ENCODE measurements around the gene RNASEH1. TPM values are rescaled to one million over a fixed set of nuclear protein-coding genes. Genes with fewer than 3 reads are reported as not detected.
A peak's percentile ranks its signal among the peaks of the same experiment; 100 is the strongest.

Gene RNASEH1
- total and polyA plus RNA-seq, 5 donors from 2014 or later, result 29.7 to 33.2 (median 30.8) TPM

DNA sequence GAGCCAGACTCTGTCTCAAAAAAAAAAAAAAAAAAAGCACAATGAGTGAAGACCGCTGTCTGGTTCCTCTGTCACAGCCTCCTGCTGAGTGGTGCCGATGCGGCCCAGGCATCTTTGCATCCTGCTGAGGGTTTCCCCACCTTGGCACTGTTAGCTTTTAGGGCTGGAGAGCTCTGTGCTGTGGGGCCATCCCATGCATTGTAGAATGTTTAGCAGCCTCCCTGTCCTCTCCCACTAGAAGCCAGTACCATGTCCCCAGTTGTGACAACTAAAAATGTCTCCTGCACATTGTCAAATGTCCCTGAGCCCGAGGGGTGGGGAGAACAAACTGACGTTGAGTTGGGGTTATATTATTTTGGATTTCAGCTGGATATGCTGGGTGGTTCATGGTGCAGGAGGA, 28.9 kb upstream of the RNASEH1 start:
- H3K4me1 Mint-ChIP-seq, result peaks cover 0 to 8% (median 3%) of the 10 kb centered on the region in 4 donors
- H3K4me3 Mint-ChIP-seq, result no peak overlapping the region
- H3K36me3 Mint-ChIP-seq, result peaks cover 24% of the 10 kb centered on the region
- peak overlapping the region in 1 of 3 donors; percentile 52 for H3K27ac Mint-ChIP-seq
- H3K9me3 Mint-ChIP-seq, result no peaks in the 10 kb centered on the region
- H3K27ac ChIP-seq (ENCODE audit: insufficient read depth, low read length, poor library complexity, severe bottlenecking), result no peak overlapping the region
- no peak overlapping the region for H3K4me3 ChIP-seq (ENCODE audit: low read depth, low read length)
- H3K36me3 ChIP-seq (ENCODE audit: control insufficient read depth, insufficient read depth, low read length), result peaks cover 18% of the 10 kb centered on the region
- H3K27me3 Mint-ChIP-seq, result no peaks in the 10 kb centered on the region
- no peak for DNase-seq
- no peaks in the 10 kb centered on the region for H3K4me1 ChIP-seq (ENCODE audit: control insufficient read depth, insufficient read depth, low read length, poor library complexity, severe bottlenecking)
- ATAC-seq (ENCODE audit: low read depth in 2 of 2), result no peak
- no peaks in the 10 kb centered on the region for H3K27me3 ChIP-seq (ENCODE audit: control insufficient read depth, insufficient read depth, low read length)
- H3K9me3 ChIP-seq (ENCODE audit: control insufficient read depth in 2 of 2, low read length in 2 of 2), result no peaks in the 10 kb centered on the region

DNA sequence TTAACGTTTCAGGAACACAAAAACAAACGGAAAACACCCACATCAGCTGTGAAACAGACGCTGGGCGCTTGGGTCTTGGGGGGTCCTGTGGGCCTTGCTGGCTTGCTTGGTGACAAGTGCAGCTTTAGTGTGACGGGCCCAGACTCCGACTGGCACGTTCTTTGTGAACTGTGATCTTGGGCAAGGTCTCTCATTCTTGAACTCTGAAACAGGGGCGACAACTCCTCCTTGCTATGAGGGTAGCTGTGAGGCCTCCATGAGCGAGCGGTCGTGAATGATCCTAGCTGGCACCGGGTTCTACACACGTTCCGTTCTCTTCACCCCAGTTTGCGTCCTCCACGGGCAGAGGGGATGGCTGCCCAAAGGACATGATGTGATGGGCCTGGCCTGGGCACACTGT, 28.1 kb upstream of the RNASEH1 start:
- peaks cover 26% of the 10 kb centered on the region for H3K36me3 ChIP-seq (ENCODE audit: control insufficient read depth, insufficient read depth, low read length)
- no peak overlapping the region for H3K27ac ChIP-seq (ENCODE audit: insufficient read depth, low read length, poor library complexity, severe bottlenecking)
- H3K9me3 ChIP-seq (ENCODE audit: control insufficient read depth in 2 of 2, low read length in 2 of 2), result no peaks in the 10 kb centered on the region
- ATAC-seq (ENCODE audit: low read depth in 2 of 2) (no peak), DNase-seq (no peak)
- Mint-ChIP-seq H3K27me3 (no peaks in the 10 kb centered on the region), H3K36me3 (peaks cover 32% of the 10 kb centered on the region), H3K9me3 (no peaks in the 10 kb centered on the region), H3K4me3 (no peak overlapping the region), H3K4me1 (peaks cover 0 to 8% (median 3%) of the 10 kb centered on the region in 4 donors), H3K27ac (peak overlapping the region in 1 of 3 donors; percentile 38)
- no peaks in the 10 kb centered on the region for H3K4me1 ChIP-seq (ENCODE audit: control insufficient read depth, insufficient read depth, low read length, poor library complexity, severe bottlenecking)
- no peak overlapping the region for H3K4me3 ChIP-seq (ENCODE audit: low read depth, low read length)
- H3K27me3 ChIP-seq (ENCODE audit: control insufficient read depth, insufficient read depth, low read length), result no peaks in the 10 kb centered on the region

DNA sequence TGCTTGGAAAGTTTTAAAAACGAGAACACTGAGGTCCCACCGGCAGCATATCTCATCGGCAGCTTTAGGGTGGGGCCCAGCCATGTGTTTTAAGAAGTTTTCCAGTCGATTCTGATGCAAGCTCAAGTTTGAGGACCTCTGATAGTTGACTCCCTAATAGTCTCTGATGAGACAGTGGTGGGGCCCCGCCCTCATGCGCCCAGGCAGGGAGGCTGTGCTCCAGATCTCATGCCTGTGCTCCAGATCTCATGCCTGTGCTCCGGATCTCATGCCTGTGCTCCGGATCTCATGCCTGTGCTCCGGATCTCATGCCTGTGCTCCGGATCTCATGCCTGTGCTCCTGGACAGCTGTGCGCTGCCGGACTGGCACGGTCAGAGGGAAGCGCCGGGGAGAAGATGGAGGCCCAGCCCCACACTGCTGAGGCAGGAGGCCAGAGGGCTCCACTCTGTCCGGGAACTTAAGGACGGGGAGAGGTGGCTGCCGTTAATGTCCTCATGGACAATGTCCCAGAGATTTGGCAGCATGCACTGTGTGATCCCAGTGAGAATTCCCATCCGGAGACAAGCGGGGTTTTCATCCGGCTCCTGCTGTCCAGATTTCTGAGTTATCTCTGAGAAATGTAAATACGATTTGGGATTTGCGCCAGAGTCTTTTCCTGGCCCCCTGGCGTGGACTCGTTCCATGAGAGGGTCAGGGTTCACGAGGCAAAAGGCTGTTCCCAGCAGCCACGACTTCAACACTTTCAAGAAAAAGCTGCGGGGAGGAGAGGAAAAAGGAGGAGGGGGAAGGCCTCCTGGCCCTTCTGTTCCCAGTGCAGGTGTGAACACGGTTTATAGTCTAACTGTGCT, 27.4 kb upstream of the RNASEH1 start:
- peaks cover 33% of the 10 kb centered on the region for H3K36me3 ChIP-seq (ENCODE audit: control insufficient read depth, insufficient read depth, low read length)
- Mint-ChIP-seq H3K27me3 (no peaks in the 10 kb centered on the region), H3K4me1 (peaks cover 0 to 11% (median 4%) of the 10 kb centered on the region in 4 donors), H3K9me3 (no peaks in the 10 kb centered on the region), H3K36me3 (peaks cover 38% of the 10 kb centered on the region), H3K27ac (no peak overlapping the region), H3K4me3 (no peak overlapping the region)
- DNase-seq (no peak), ATAC-seq (ENCODE audit: low read depth in 2 of 2) (no peak)
- H3K4me3 ChIP-seq (ENCODE audit: low read depth, low read length), result no peak overlapping the region
- H3K4me1 ChIP-seq (ENCODE audit: control insufficient read depth, insufficient read depth, low read length, poor library complexity, severe bottlenecking), result no peaks in the 10 kb centered on the region
- H3K27me3 ChIP-seq (ENCODE audit: control insufficient read depth, insufficient read depth, low read length), result no peaks in the 10 kb centered on the region
- no peaks in the 10 kb centered on the region for H3K9me3 ChIP-seq (ENCODE audit: control insufficient read depth in 2 of 2, low read length in 2 of 2)
- H3K27ac ChIP-seq (ENCODE audit: insufficient read depth, low read length, poor library complexity, severe bottlenecking), result no peak overlapping the region

DNA sequence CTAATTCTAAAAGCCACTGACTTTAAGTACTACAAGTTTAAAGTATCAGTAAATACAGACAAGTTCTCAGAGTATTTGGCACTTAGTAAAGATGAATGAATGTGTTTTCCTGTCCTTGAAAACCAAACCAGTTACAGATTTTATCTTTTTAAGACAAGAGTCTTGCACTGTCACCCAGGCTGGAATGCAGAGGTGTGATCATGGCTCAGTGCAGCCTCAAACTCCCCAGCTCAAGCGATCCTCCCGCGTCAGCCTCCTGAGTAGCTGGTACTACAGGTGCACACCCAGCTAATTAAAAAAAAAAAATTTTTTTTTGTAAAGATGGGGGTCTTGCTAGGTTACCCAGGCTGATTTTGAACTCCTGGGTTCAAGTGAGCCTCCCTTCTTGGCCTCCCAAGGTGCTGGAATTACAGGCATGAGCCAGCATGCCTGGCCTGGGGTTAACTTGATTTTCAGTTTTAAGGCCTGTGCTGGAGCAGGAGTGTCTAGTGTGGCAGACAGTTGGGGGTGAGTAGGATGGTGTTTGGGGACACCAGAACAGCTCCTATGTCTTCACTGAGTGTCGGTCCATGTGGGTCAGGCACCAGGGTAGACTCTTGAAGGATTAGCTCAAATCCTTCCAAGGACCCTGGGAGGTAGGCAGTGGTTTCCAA, 26.6 kb upstream of the RNASEH1 start:
- Mint-ChIP-seq H3K4me1 (peaks cover 0 to 11% (median 7%) of the 10 kb centered on the region in 4 donors), H3K27me3 (no peaks in the 10 kb centered on the region), H3K36me3 (peaks cover 42% of the 10 kb centered on the region), H3K4me3 (no peak overlapping the region), H3K27ac (no peak overlapping the region), H3K9me3 (no peaks in the 10 kb centered on the region)
- H3K4me1 ChIP-seq (ENCODE audit: control insufficient read depth, insufficient read depth, low read length, poor library complexity, severe bottlenecking), result no peaks in the 10 kb centered on the region
- no peak for DNase-seq
- ATAC-seq (ENCODE audit: low read depth in 2 of 2), result no peak
- H3K27ac ChIP-seq (ENCODE audit: insufficient read depth, low read length, poor library complexity, severe bottlenecking), result no peak overlapping the region
- no peaks in the 10 kb centered on the region for H3K9me3 ChIP-seq (ENCODE audit: control insufficient read depth in 2 of 2, low read length in 2 of 2)
- H3K36me3 ChIP-seq (ENCODE audit: control insufficient read depth, insufficient read depth, low read length), result peaks cover 41% of the 10 kb centered on the region
- no peaks in the 10 kb centered on the region for H3K27me3 ChIP-seq (ENCODE audit: control insufficient read depth, insufficient read depth, low read length)
- H3K4me3 ChIP-seq (ENCODE audit: low read depth, low read length), result no peak overlapping the region

DNA sequence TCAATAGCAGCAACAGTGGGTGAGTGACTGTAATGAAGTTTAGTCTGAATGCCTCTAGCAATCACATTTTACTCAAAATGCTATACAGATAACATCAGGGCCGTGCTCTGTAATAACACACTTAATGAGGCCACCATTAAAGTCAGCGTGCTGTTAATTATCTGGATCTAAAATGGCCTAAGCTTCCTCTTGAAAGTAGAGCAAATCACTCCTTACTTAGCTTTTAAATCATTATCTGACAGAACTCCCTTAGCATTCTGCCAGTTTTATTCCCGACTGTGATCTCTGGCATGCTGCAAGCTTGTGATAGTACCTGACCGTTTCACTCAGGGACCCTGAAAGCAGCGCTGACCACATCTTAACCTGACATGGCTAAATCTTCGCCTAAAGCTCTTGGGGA, 25.9 kb upstream of the RNASEH1 start:
- peaks cover 47% of the 10 kb centered on the region for H3K36me3 ChIP-seq (ENCODE audit: control insufficient read depth, insufficient read depth, low read length)
- peaks cover 40% of the 10 kb centered on the region for H3K36me3 Mint-ChIP-seq

DNA sequence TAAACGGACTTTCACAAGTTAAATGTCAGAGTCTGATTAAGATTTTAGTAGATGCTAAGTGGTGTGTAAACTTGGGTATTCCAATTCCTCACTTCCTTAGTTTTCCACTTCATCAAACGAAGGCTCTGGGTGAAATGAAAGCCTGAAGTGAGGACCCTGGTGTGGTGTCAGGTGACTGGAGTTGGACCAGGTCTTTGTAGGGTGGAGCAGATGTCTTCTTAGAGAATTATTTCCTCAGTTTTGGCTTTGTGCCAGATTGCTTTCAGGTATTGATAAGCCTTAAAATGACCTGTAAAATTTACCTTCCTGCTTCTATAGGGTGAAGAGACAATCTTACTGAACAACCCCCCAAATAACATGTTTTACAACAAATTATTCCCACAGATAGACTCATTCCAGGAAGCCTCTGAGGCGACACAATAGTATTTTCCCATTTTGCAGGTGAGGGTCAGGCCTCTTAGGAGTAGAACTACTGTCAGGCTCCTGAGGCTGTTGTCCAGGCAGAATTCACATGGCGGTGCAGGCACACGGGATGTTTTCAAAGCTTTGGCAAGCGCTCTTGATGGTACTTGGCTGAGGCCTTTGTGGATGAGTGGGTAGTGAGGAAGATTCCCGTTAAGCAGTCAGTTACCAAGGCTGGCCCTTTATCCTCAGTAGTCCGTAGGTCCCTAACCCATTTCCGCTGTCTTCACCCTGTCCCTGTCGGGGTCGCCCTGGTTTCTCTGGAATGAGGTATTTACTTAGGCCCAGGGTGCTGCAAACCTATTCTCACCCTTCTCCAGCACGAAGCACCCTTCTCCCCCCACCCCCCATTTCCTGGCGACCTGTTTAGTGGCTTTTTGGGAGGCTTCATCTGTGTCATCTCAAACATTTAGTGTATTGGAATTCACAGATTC, 23.5 kb upstream of the RNASEH1 start:
- DNase-seq, result no peak
- ATAC-seq (ENCODE audit: low read depth in 2 of 2), result no peak
- no peak overlapping the region for H3K4me3 Mint-ChIP-seq

More for the DNA sequence above, 25.9 kb upstream of the RNASEH1 start:
- H3K4me1 ChIP-seq (ENCODE audit: control insufficient read depth, insufficient read depth, low read length, poor library complexity, severe bottlenecking), result no peaks in the 10 kb centered on the region
- H3K4me1 Mint-ChIP-seq, result peaks cover 0 to 13% (median 12%) of the 10 kb centered on the region in 4 donors
- H3K27me3 ChIP-seq (ENCODE audit: control insufficient read depth, insufficient read depth, low read length), result no peaks in the 10 kb centered on the region
- no peak overlapping the region for H3K4me3 ChIP-seq (ENCODE audit: low read depth, low read length)
- no peak overlapping the region for H3K27ac ChIP-seq (ENCODE audit: insufficient read depth, low read length, poor library complexity, severe bottlenecking)
- DNase-seq (no peak), ATAC-seq (ENCODE audit: low read depth in 2 of 2) (no peak)
- H3K4me3 Mint-ChIP-seq, result no peak overlapping the region
- H3K27me3 Mint-ChIP-seq, result no peaks in the 10 kb centered on the region
- H3K9me3 ChIP-seq (ENCODE audit: control insufficient read depth in 2 of 2, low read length in 2 of 2), result no peaks in the 10 kb centered on the region
- H3K27ac Mint-ChIP-seq, result no peak overlapping the region
- no peaks in the 10 kb centered on the region for H3K9me3 Mint-ChIP-seq

DNA sequence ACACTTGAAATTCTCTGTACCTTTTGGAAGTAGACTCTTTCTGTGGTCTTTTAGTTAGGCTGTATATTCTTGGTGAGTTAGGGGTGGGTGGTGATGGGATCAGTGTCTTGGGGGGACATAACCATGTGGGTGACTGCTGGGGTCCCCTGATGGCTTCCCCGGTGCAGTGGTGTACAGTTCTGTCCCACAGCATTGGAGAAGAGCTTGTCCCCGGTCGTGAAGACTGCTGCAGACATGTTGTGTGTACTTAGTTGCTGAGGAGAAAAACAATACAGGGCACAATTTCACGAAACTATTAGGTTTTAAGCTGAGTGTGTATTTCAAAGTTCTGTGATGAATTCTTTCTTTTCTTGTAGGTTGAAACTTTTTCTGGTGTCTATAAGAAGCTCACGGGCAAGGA, 22.3 kb upstream of the RNASEH1 start:
- no peak overlapping the region for H3K4me3 ChIP-seq (ENCODE audit: low read depth, low read length)
- peaks cover 73% of the 10 kb centered on the region for H3K36me3 ChIP-seq (ENCODE audit: control insufficient read depth, insufficient read depth, low read length)
- H3K9me3 ChIP-seq (ENCODE audit: control insufficient read depth in 2 of 2, low read length in 2 of 2), result no peaks in the 10 kb centered on the region
- Mint-ChIP-seq H3K27me3 (no peaks in the 10 kb centered on the region), H3K4me3 (no peak overlapping the region), H3K36me3 (peaks cover 54% of the 10 kb centered on the region), H3K9me3 (no peaks in the 10 kb centered on the region), H3K4me1 (peaks cover 24 to 45% (median 32%) of the 10 kb centered on the region in 4 donors), H3K27ac (no peak overlapping the region)
- H3K4me1 ChIP-seq (ENCODE audit: control insufficient read depth, insufficient read depth, low read length, poor library complexity, severe bottlenecking), result peaks cover 25% of the 10 kb centered on the region
- ATAC-seq (ENCODE audit: low read depth in 2 of 2) (no peak), DNase-seq (no peak)
- H3K27ac ChIP-seq (ENCODE audit: insufficient read depth, low read length, poor library complexity, severe bottlenecking), result no peak overlapping the region
- H3K27me3 ChIP-seq (ENCODE audit: control insufficient read depth, insufficient read depth, low read length), result no peaks in the 10 kb centered on the region

More for the DNA sequence above, 23.5 kb upstream of the RNASEH1 start:
- Histone ChIP-seq H3K9me3 (ENCODE audit: control insufficient read depth in 2 of 2, low read length in 2 of 2) (no peaks in the 10 kb centered on the region), H3K27ac (ENCODE audit: insufficient read depth, low read length, poor library complexity, severe bottlenecking) (no peak overlapping the region), H3K4me3 (ENCODE audit: low read depth, low read length) (no peak overlapping the region), H3K36me3 (ENCODE audit: control insufficient read depth, insufficient read depth, low read length) (peaks cover 71% of the 10 kb centered on the region), H3K27me3 (ENCODE audit: control insufficient read depth, insufficient read depth, low read length) (no peaks in the 10 kb centered on the region), H3K4me1 (ENCODE audit: control insufficient read depth, insufficient read depth, low read length, poor library complexity, severe bottlenecking) (peaks cover 15% of the 10 kb centered on the region)
- Mint-ChIP-seq H3K36me3 (peaks cover 50% of the 10 kb centered on the region), H3K9me3 (no peaks in the 10 kb centered on the region), H3K4me1 (peaks cover 16 to 35% (median 24%) of the 10 kb centered on the region in 4 donors), H3K27ac (no peak overlapping the region), H3K27me3 (no peaks in the 10 kb centered on the region)
